Cardiac septum (tissue), 1 donor: ENCODE measurements around the gene FGF14. TPM values are rescaled to one million over a fixed set of nuclear protein-coding genes. Genes with fewer than 3 reads are reported as not detected.

Source experiments
- DNase-seq: peaks from one replicate; pipeline ENCODE4 v3.0.0-alpha.2; 2020; ENCODE audit warnings: low spot score
- intact Hi-C: fragments of 100-400 bp; cut with DNase I; formaldehyde crosslinking; loops from one replicate; pipeline ENCODE4 v1.14.0; 2022
- total RNA-seq: library from RNA; stranded (reverse); fragmentation: NEBNext Ultra II Directional; extraction: Animal tissue kit (Norgen Biotek cat#: 25700); gene quantifications from one replicate; pipeline ENCODE4 v1.2.1, GENCODE V29; 2021
- donor health status: DM: no; HTN: no; CAD: no.

Gene FGF14
- total RNA-seq, 1 donor from 2014 or later = 4.8 TPM

- no peak for DNase-seq
- intact Hi-C loops = no loop called here
These were observed 27.6 kb downstream of the FGF14 start for GRCh38 chr13:102374233-102374632.

GRCh38 chr13:102373221-102373620 lies 28.6 kb downstream of the FGF14 start:
- intact Hi-C loops = no loop called here

GRCh38 chr13:102369302-102369701 lies 32.5 kb downstream of the FGF14 start:
- no peak for DNase-seq
- intact Hi-C loops = no loop called here

More at GRCh38 chr13:102373221-102373620, 28.6 kb downstream of the FGF14 start:
- no peak for DNase-seq

- no peak for DNase-seq
These were observed 34.0 kb downstream of the FGF14 start for GRCh38 chr13:102367836-102368235.

GRCh38 chr13:102361113-102361512 lies 40.7 kb downstream of the FGF14 start:
- DNase-seq = no peak
- intact Hi-C loops = no loop called here

More at GRCh38 chr13:102367836-102368235, 34.0 kb downstream of the FGF14 start:
- intact Hi-C loops = no loop called here

DNA sequence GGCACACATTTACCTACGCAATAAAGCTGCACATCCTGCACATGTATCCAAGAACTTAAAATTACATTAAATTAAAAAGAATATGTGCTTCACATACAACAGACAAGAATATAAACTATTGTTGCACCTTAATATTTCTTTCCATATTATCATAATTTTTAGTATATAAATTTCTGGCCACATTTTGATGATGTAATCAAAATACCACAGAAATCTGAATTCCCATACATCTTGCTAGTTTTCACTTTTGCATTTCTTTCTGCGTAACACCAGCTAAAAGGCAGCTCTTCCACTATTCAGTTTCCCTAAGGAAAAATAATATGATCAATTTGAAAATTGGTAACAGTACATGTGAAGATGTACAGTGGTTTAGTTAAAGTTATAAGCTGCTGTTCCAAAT lies 42.6 kb downstream of the FGF14 start:
- intact Hi-C loops = no loop called here

DNA sequence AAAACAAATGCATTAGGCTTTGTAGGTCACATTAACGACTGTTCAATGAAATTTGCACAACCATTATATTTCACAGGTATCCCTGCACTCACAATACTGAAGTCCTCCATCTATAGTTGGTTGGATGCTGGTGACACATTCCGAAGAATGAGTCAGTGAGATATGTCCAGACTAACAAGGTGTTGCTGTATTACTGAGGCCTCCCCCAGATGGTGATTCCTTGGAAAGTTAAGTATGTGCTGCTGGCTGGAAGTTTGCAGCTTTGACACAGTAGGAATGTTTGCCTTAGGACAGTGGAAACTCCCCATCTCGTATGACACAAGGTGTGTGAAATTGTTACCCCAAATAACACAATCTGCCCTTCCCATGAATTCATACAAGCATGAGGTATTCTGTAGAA lies 46.6 kb downstream of the FGF14 start:
- intact Hi-C loops = no loop called here
- DNase-seq = no peak

More for the DNA sequence above, 42.6 kb downstream of the FGF14 start:
- no peak for DNase-seq

- intact Hi-C loops = no loop called here
These were observed 47.8 kb downstream of the FGF14 start for GRCh38 chr13:102354011-102354410.

GRCh38 chr13:102351521-102351920 lies 50.3 kb downstream of the FGF14 start:
- DNase-seq = no peak
- intact Hi-C loops = no loop called here

More at GRCh38 chr13:102354011-102354410, 47.8 kb downstream of the FGF14 start:
- no peak for DNase-seq

DNA sequence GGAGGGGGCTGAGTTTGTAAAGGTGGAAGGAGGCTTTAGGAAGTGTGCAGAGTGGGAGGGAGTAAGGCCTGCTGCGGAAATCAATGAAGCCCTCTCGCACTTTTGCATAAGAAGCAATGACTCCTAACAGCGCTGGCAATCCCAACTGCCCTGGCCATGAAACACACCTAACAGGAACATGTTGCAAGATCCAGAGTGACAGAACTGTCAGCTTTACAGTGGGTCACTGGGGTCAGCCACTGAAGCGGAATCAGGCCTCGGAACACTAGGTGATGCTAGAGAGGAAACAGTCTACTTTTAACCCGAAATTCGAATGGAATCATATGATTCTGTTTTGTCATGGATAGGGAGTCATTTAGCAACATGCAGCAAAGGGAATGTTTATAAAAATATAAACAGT lies 54.4 kb downstream of the FGF14 start:
- intact Hi-C loops = no loop called here
- DNase-seq = no peak

GRCh38 chr13:102346769-102347168 lies 55.1 kb downstream of the FGF14 start:
- no peak for DNase-seq
- intact Hi-C loops = no loop called here

DNA sequence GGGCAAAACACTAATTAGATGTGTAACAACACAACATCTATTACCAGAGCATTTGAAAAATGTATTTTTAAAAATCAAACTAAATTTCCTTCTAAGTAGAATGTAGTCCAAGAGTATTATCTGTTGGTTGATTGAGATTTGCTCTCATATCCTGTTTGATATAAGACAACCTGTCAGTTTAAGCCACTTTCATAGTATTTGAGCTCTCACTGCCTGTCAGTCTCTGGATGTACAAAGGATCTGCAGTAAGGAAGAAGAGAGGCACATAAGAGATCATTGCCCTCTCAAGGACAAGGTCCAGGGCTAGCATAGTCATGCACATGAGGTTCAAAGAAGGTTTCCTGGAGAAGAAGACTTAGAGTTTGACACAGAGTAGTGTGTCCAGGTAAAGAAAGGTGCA lies 57.4 kb downstream of the FGF14 start:
- no peak for DNase-seq
- intact Hi-C loops = no loop called here

- intact Hi-C loops = no loop called here
- no peak for DNase-seq
These were observed 68.3 kb downstream of the FGF14 start for GRCh38 chr13:102333320-102334198.

DNA sequence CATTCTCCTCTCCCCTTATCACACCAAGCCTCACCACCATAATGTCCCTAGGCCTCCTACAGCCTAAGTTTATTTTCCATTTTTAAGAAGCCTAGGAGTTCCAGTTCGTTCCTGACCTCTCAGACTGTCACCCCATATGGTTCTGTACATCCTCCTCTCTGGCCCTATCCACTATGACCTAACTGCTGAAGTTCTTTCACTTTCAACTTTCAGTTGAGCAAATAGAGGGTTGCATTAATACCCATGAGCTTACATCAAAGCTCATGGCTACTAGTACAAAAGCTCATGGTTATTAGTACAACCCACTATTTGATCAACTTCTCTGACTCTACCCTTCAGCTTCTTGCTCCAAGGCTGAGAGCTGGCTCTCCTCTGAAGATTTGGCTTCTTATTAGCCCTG lies 72.9 kb downstream of the FGF14 start:
- intact Hi-C loops = no loop called here
- no peak for DNase-seq

DNA sequence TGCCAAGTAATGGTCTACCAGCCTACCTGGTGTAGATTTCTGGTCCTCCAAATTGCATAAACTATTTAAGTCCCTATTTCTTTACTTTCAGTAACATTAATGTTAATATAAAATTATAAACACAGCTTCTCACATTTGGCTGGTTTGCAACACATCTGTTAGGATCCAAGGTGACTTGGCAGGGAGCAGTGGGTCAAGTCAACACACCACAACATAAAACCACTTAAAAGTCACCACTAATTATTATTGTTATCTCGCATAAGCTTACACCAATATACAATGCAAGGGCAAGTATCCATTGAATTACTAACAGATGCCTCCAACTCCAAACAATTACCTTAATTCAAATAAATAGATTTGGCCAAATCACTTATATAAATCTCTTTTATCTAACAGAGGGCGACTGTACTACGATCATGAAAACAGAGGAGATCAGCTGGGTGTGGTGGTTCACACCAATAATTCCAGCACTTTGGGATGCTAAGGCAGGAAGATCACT lies 74.7 kb downstream of the FGF14 start:
- intact Hi-C loops = no loop called here
- no peak for DNase-seq

DNA sequence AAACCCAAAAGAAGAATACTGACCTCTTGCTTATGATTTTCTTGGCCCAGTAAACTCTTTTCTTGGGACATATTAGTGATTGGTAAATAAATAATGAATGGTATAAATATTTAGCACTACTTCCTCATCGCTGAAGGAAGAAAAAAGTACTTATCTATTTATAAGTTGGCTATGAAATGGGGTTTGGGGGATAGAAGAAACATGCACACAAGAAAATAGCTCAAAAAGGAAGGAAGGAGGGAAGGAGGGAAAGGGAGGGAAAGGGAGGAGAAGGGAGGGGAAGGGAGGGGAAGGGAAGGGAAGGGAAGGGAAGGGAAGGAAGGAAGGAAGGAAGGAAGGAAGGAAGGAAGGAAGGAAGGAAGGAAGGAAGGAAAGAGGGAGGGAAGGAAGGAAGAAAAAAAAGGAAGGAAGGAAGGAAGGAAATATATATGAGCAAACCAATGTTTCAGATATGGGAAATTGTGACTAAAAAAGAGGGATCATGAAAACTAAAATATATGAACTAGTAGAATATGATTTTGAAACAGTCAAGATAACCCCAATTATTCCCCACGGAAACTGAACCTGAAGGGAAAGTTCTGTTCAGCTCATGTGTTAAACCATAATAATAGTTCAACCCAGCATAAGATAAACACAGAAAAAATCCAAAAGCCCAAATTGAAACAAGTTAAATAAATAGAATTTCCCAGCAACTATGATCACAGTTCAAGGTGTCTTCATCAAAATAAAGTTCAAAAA lies 75.3 kb downstream of the FGF14 start:
- DNase-seq = no peak
- intact Hi-C loops = no loop called here

DNA sequence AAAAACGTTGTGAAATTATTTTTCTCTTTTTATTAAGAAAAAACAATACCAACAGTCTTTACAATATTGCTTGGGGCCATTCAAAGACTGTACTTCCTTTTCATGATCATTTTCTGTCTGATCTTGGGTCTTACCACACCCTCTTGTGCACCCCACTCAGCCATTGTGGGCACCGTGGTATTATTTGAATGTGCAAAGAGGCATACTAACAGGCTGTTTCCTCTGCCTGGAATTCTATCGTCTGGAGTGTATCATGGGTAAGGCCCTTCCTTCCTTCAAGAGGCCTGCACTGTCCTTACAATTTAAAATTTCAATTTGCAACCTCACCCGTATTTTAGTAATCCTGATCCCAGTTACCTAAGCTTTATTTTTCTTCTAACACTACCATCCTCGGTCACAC lies 76.5 kb downstream of the FGF14 start:
- DNase-seq = no peak

DNA sequence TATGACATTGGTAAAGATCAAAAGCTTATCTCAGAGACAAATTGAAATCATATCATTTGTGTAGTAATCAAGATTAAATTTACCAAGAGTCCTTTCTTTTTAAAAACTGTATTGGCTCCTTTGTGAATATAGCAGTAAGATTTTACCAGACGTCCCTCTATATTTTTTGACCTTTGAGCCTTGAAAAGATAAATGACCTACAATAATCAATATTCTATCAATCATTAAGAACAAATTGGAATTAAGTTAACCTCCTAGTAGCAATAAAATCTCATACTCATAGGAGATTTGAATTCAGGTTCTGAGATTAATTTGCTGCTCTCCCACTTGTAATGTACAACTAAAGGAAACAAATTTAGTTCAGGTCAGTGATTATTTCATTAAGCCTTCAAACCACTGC lies 78.3 kb downstream of the FGF14 start:
- no peak for DNase-seq
- intact Hi-C loops = no loop called here

More for the DNA sequence above, 76.5 kb downstream of the FGF14 start:
- intact Hi-C loops = no loop called here

GRCh38 chr13:102323012-102323411 lies 78.8 kb downstream of the FGF14 start:
- no peak for DNase-seq
- intact Hi-C loops = no loop called here

GRCh38 chr13:102322211-102322610 lies 79.6 kb downstream of the FGF14 start:
- intact Hi-C loops = no loop called here
- DNase-seq = no peak
